Ectodermal cell (in vitro differentiated cells): ENCODE results near the gene MEIKIN.

Experiments
- H3K27ac ChIP-seq: 2 replicates; pipeline ENCODE4 v1.7.0; 2013; ENCODE audit warnings: mild to moderate bottlenecking, low read depth, low read length; ENCODE audit not compliant: insufficient read depth, poor library complexity, severe bottlenecking
- H3K27me3 ChIP-seq: 2 replicates; pipeline ENCODE4 v1.7.0; 2013; ENCODE audit warnings: mild to moderate bottlenecking, low read length; ENCODE audit not compliant: insufficient read depth, control insufficient read depth, poor library complexity, severe bottlenecking
- H3K36me3 ChIP-seq: one replicate; pipeline ENCODE4 v1.7.0; 2013; ENCODE audit warnings: low read length; ENCODE audit not compliant: control insufficient read depth, insufficient read depth
- H3K4me1 ChIP-seq: one replicate; pipeline ENCODE4 v1.7.0; 2013; ENCODE audit warnings: low read length; ENCODE audit not compliant: control insufficient read depth, insufficient read depth
- H3K4me3 ChIP-seq: 2 replicates; pipeline ENCODE4 v1.7.0; 2013; ENCODE audit warnings: low read depth, low read length, control low read depth; ENCODE audit not compliant: insufficient read depth
- H3K9me3 ChIP-seq: 2 replicates; pipeline ENCODE4 v1.7.0; 2013; ENCODE audit warnings: mild to moderate bottlenecking, low read length, moderate library complexity; ENCODE audit not compliant: control insufficient read depth
- WGBS, 2 experiments: methylation state at CpG; one replicate each; pipeline ENCODE4 v1.1.7; 2013; ENCODE audit warnings: missing lambda C conversion rate in 2 of 2; 5-methylcytosine and 5-hydroxymethylcytosine counted together

Gene MEIKIN

GRCh38 chr5:131821221-131821620 is 124.2 kb downstream of the MEIKIN start:
- H3K9me3 ChIP-seq: no peaks in the 10 kb centered on the region
- H3K4me3 ChIP-seq: no peak overlapping the region
- H3K27ac ChIP-seq: no peak overlapping the region
- H3K36me3 ChIP-seq: no peaks in the 10 kb centered on the region
- no peaks in the 10 kb centered on the region for H3K4me1 ChIP-seq
- WGBS, 2 experiments: 93 to 100% methylated on average over 1 of the region's 1 CpG
- H3K27me3 ChIP-seq: no peaks in the 10 kb centered on the region

- 100% methylated on average over 1 to 2 of the region's 2 CpGs for WGBS, 2 experiments
- Histone ChIP-seq H3K27ac (no peak overlapping the region), H3K36me3 (no peaks in the 10 kb centered on the region), H3K9me3 (no peaks in the 10 kb centered on the region), H3K4me3 (no peak overlapping the region), H3K4me1 (no peaks in the 10 kb centered on the region), H3K27me3 (no peaks in the 10 kb centered on the region)
Observed at GRCh38 chr5:131818001-131818724, 127.3 kb downstream of the MEIKIN start.

GRCh38 chr5:131814990-131815389 is 130.5 kb downstream of the MEIKIN start:
- Histone ChIP-seq H3K27ac (no peak overlapping the region), H3K27me3 (no peaks in the 10 kb centered on the region), H3K4me1 (no peaks in the 10 kb centered on the region), H3K4me3 (no peak overlapping the region), H3K36me3 (no peaks in the 10 kb centered on the region), H3K9me3 (no peaks in the 10 kb centered on the region)
- WGBS, 2 experiments: 78 to 83% methylated on average over 2 of the region's 2 CpGs

- Histone ChIP-seq H3K36me3 (no peaks in the 10 kb centered on the region), H3K4me1 (no peaks in the 10 kb centered on the region), H3K27me3 (no peaks in the 10 kb centered on the region), H3K27ac (no peak overlapping the region), H3K4me3 (no peak overlapping the region), H3K9me3 (no peaks in the 10 kb centered on the region)
- WGBS, 2 experiments: 91 to 92% methylated on average over 4 of the region's 4 CpGs
Observed at GRCh38 chr5:131812371-131813160, 132.9 kb downstream of the MEIKIN start.

- H3K27ac ChIP-seq: no peak overlapping the region
- H3K9me3 ChIP-seq: no peaks in the 10 kb centered on the region
- H3K36me3 ChIP-seq: no peaks in the 10 kb centered on the region
- no peaks in the 10 kb centered on the region for H3K4me1 ChIP-seq
- no peaks in the 10 kb centered on the region for H3K27me3 ChIP-seq
- WGBS, 2 experiments: 30 to 49% methylated on average over 3 of the region's 3 CpGs
- no peak overlapping the region for H3K4me3 ChIP-seq
Observed at GRCh38 chr5:131810510-131811249, 134.8 kb downstream of the MEIKIN start.

- WGBS, 2 experiments: 1% methylated on average over 79 of the region's 79 CpGs
- Histone ChIP-seq H3K27ac (peak within 1 kb of the TSS; percentile 36), H3K27me3 (peaks cover 16% of the 10 kb centered on the region), H3K4me3 (peak within 1 kb of the TSS; percentile 91), H3K9me3 (no peaks in the 10 kb centered on the region), H3K36me3 (no peaks in the 10 kb centered on the region), H3K4me1 (no peaks in the 10 kb centered on the region)
Observed at GRCh38 chr5:131796793-131797693, 148.4 kb downstream of the MEIKIN start, which contains the start of gene FNIP1. FNIP1 (minus strand) TSS chr5:131797017; CDS start chr5:131796921, 96 bp downstream.

- Histone ChIP-seq H3K27ac (no peak overlapping the region), H3K9me3 (no peaks in the 10 kb centered on the region), H3K4me1 (no peaks in the 10 kb centered on the region), H3K27me3 (peaks cover 16% of the 10 kb centered on the region), H3K36me3 (no peaks in the 10 kb centered on the region), H3K4me3 (peak overlapping the region; percentile 91)
- 2% methylated on average over 56 of the region's 56 CpGs for WGBS, 2 experiments
Observed at GRCh38 chr5:131795879-131796792, 149.3 kb downstream of the MEIKIN start.

GRCh38 chr5:131795228-131795627 is 150.2 kb downstream of the MEIKIN start:
- Histone ChIP-seq H3K4me1 (no peaks in the 10 kb centered on the region), H3K9me3 (no peaks in the 10 kb centered on the region), H3K4me3 (no peak overlapping the region), H3K36me3 (no peaks in the 10 kb centered on the region), H3K27ac (no peak overlapping the region), H3K27me3 (peaks cover 16% of the 10 kb centered on the region)
- 90 to 93% methylated on average over 6 of the region's 6 CpGs for WGBS, 2 experiments

- Histone ChIP-seq H3K4me1 (no peaks in the 10 kb centered on the region), H3K9me3 (no peaks in the 10 kb centered on the region), H3K27ac (no peak overlapping the region), H3K4me3 (no peak overlapping the region), H3K36me3 (no peaks in the 10 kb centered on the region), H3K27me3 (peaks cover 16% of the 10 kb centered on the region)
- 87 to 95% methylated on average over 3 to 4 of the region's 4 CpGs for WGBS, 2 experiments
Observed at GRCh38 chr5:131794586-131794985, 150.9 kb downstream of the MEIKIN start.
